HL-60 (cell line): Measurements from ENCODE around the gene NFIC.
"Not testable (repeated sequence)": the region's sequence is repeated elsewhere in the genome, so short reads cannot be mapped to it uniquely, and the experiment has no call there.

Experiments
- DNase-seq, 2 experiments: peaks; one replicate each; pipeline ENCODE4 v3.0.0-alpha.2; 2010 to 2020; ENCODE audit warnings: low read depth in 1 of 2, low spot score in 1 of 2
- H3K27ac ChIP-seq: fragments of 250-450 bp; sonication (Bioruptor Pico); replicated peaks from 2 replicates; pipeline ENCODE4 v1.5.1; 2020; ENCODE audit warnings: mild to moderate bottlenecking, moderate library complexity
- H3K27me3 ChIP-seq: fragments of 250-450 bp; sonication (Bioruptor Pico); 2 replicates; pipeline ENCODE4 v1.5.1; 2021; ENCODE audit warnings: mild to moderate bottlenecking, moderate library complexity; ENCODE audit not compliant: insufficient read depth, poor library complexity, severe bottlenecking
- H3K4me3 ChIP-seq: replicated peaks from 2 replicates; pipeline ENCODE4 v1.5.1; 2011; ENCODE audit warnings: mild to moderate bottlenecking, control low read depth, low read length; ENCODE audit not compliant: insufficient read depth
- CTCF ChIP-seq: IDR thresholded peaks from one replicate; pipeline ENCODE4 v1.5.1; 2011; ENCODE audit warnings: low read length, control low read depth, inconsistent platforms; ENCODE audit not compliant: insufficient read depth
- GABPA ChIP-seq: IDR thresholded peaks from 2 replicates; pipeline ENCODE4 v1.6.1; 2012; ENCODE audit warnings: low read depth
- POLR2AphosphoS5 ChIP-seq: IDR thresholded peaks from 2 replicates; pipeline ENCODE4 v1.6.1; 2012; ENCODE audit warnings: low read depth
- REST ChIP-seq: IDR thresholded peaks from 2 replicates; pipeline ENCODE4 v1.6.1; 2012; ENCODE audit warnings: low read depth; ENCODE audit not compliant: insufficient replicate concordance
- SPI1 ChIP-seq: IDR thresholded peaks from 2 replicates; pipeline ENCODE4 v1.6.1; 2012; ENCODE audit warnings: low read depth, mild to moderate bottlenecking, borderline replicate concordance

NFIC gene

GRCh38 chr19:3373971-3374368 is 7.6 kb downstream of the NFIC start:
- Histone ChIP-seq H3K27ac (no peak overlapping the region), H3K4me3 (no peak overlapping the region), H3K27me3 (no peaks in the 10 kb centered on the region)
- no peak for DNase-seq
- no peak for TF ChIP-seq GABPA
- no peak for TF ChIP-seq REST
- no peak for TF ChIP-seq CTCF

GRCh38 chr19:3374369-3375112 is 8.2 kb downstream of the NFIC start:
- no peaks in the 10 kb centered on the region for H3K27me3 ChIP-seq
- no peak for TF ChIP-seq SPI1

GRCh38 chr19:3375221-3376090 is 9.1 kb downstream of the NFIC start:
- H3K27ac ChIP-seq, result no peak overlapping the region
- H3K4me3 ChIP-seq, result no peak overlapping the region
- DNase-seq, result no peak
- no peaks in the 10 kb centered on the region for H3K27me3 ChIP-seq
- TF ChIP-seq POLR2AphosphoS5, result no peak
- TF ChIP-seq REST, result no peak
- TF ChIP-seq CTCF, result no peak
- no peak for TF ChIP-seq SPI1
- no peak for TF ChIP-seq GABPA

More at GRCh38 chr19:3374369-3375112, 8.2 kb downstream of the NFIC start:
- Histone ChIP-seq H3K4me3 (no peak overlapping the region), H3K27ac (no peak overlapping the region)
- no peak for DNase-seq

GRCh38 chr19:3376091-3376455 is 9.7 kb downstream of the NFIC start:
- H3K27ac ChIP-seq, H3K4me3 ChIP-seq, DNase-seq, H3K27me3 ChIP-seq: not testable (repeated sequence)
